CD4-positive, alpha-beta T cell (primary cell): ENCODE results near the gene DYRK1A. TPM values are rescaled to one million over a fixed set of nuclear protein-coding genes. Genes with fewer than 3 reads are reported as not detected.

Experiments
- ATAC-seq: fragments of 200-7000 bp; cut with Tn5 transposase; one replicate; pipeline ENCODE4 v1.10.0; 2022; ENCODE audit warnings: mild to moderate bottlenecking; ENCODE audit not compliant: poor library complexity
- CTCF ChIA-PET: fragments of 350-600 bp; sonication (Branson Sonifier 250); formaldehyde crosslinking; loops from one replicate; lab custom pipeline; 2021; ENCODE audit warnings: antibody characterized with exemption, inconsistent platforms; lab: Charles Lee
- POLR2A ChIA-PET: fragments of 350-600 bp; sonication (Branson Sonifier 250); formaldehyde crosslinking; loops from one replicate; lab custom pipeline; 2021; ENCODE audit warnings: antibody characterized with exemption, inconsistent platforms; lab: Charles Lee
- DNase-seq, 14 experiments: peaks; one replicate each; pipeline ENCODE4 v3.0.0-alpha.2; 2013 to 2020; ENCODE audit warnings: mixed read lengths in 2 of 14
- H3K27ac ChIP-seq, 2 donors: one replicate each; pipeline versions ENCODE4 v1.5.1 to v1.7.0; 2013; ENCODE audit warnings: low read length in 2 of 2, low read depth in 1 of 2, mild to moderate bottlenecking in 1 of 2
- H3K27me3 ChIP-seq, 2 experiments: 1 replicate in 1 of 2; 2 replicates in 1 of 2; pipeline versions ENCODE4 v1.6.1 to v1.7.0; 2013; ENCODE audit warnings: low read length in 2 of 2, control low read depth in 1 of 2, mild to moderate bottlenecking in 1 of 2, moderate library complexity in 1 of 2; ENCODE audit not compliant: insufficient read depth in 2 of 2, control insufficient read depth in 1 of 2
- H3K36me3 ChIP-seq: one replicate; pipeline ENCODE4 v1.6.1; 2013; ENCODE audit warnings: low read length, control low read depth; ENCODE audit not compliant: insufficient read depth
- H3K4me1 ChIP-seq: one replicate; pipeline ENCODE4 v1.6.1; 2013; ENCODE audit warnings: low read length, control low read depth; ENCODE audit not compliant: insufficient read depth
- H3K4me3 ChIP-seq: one replicate; pipeline ENCODE4 v1.5.1; 2013; ENCODE audit warnings: mild to moderate bottlenecking, low read length, moderate library complexity
- H3K9me3 ChIP-seq, 2 experiments: 1 replicate in 1 of 2; 2 replicates in 1 of 2; pipeline versions ENCODE4 v1.6.1 to v1.7.0; 2013; ENCODE audit warnings: low read length in 2 of 2, mild to moderate bottlenecking in 2 of 2, control low read depth in 1 of 2, moderate library complexity in 1 of 2; ENCODE audit not compliant: control insufficient read depth in 1 of 2, insufficient read depth in 1 of 2
- H3K27ac Mint-ChIP-seq: one replicate; pipeline ENCODE4 v1.8.0; 2020; ENCODE audit warnings: mixed read lengths
- H3K27me3 Mint-ChIP-seq: one replicate; pipeline ENCODE4 v1.8.0; 2021; ENCODE audit warnings: mixed read lengths
- H3K36me3 Mint-ChIP-seq: one replicate; pipeline ENCODE4 v1.8.0; 2021; ENCODE audit warnings: low read depth, mixed read lengths
- H3K4me1 Mint-ChIP-seq: one replicate; pipeline ENCODE4 v1.8.0; 2021; ENCODE audit warnings: low read depth, mixed read lengths
- H3K4me3 Mint-ChIP-seq: one replicate; pipeline ENCODE4 v1.8.0; 2020; ENCODE audit warnings: mild to moderate bottlenecking, mixed read lengths
- H3K9me3 Mint-ChIP-seq: one replicate; pipeline ENCODE4 v1.8.0; 2020; ENCODE audit warnings: mixed read lengths
- CTCF ChIP-seq: fragments of 200-600 bp; IDR thresholded peaks from one replicate; pipeline ENCODE4 v1.8.0; 2022; ENCODE audit warnings: antibody characterized with exemption, mild to moderate bottlenecking
- intact Hi-C, 2 experiments: fragments of 100-400 bp; cut with DNase I in 1 of 2; cut with micrococcal nuclease in 1 of 2; formaldehyde crosslinking; loops; one replicate each; pipeline versions ENCODE4 v1.15.1 to v1.9.0; 2023 to 2025; cut with DNase I, micrococcal nuclease
- total RNA-seq, 174 experiments: library from RNA in 2 of 174; stranded (reverse) in 2 of 174; gene quantifications; one replicate each; pipeline ENCODE4 v1.2.3 and lab custom pipeline; 2021 to 2026

The DYRK1A gene
- total RNA-seq, 2 experiments from 2014 or later: 135 to 145 TPM

- no peaks in the 10 kb centered on the region for H3K4me1 ChIP-seq
- no peak for DNase-seq
- no peaks in the 10 kb centered on the region for H3K9me3 ChIP-seq
- H3K36me3 Mint-ChIP-seq: no peaks in the 10 kb centered on the region
- H3K27ac ChIP-seq: no peak overlapping the region
- intact Hi-C loops: no loop called here
- ChIA-PET POLR2A (no interaction called here), CTCF (no interaction called here)
- no peak overlapping the region for H3K27ac Mint-ChIP-seq
- no peaks in the 10 kb centered on the region for H3K9me3 Mint-ChIP-seq
- no peaks in the 10 kb centered on the region for H3K4me1 Mint-ChIP-seq
- no peak overlapping the region for H3K4me3 ChIP-seq
- ATAC-seq: no peak
- H3K36me3 ChIP-seq: no peaks in the 10 kb centered on the region
- no peak overlapping the region for H3K4me3 Mint-ChIP-seq
- no peaks in the 10 kb centered on the region for H3K27me3 ChIP-seq
- no peaks in the 10 kb centered on the region for H3K27me3 Mint-ChIP-seq
- no peak for TF ChIP-seq CTCF
Measured at GRCh38 chr21:37339552-37339939, 27.0 kb upstream of the DYRK1A start.

GRCh38 chr21:37341254-37341960 is 25.2 kb upstream of the DYRK1A start:
- no peaks in the 10 kb centered on the region for H3K9me3 Mint-ChIP-seq
- ATAC-seq (no peak), DNase-seq (no peak)
- no peaks in the 10 kb centered on the region for H3K4me1 ChIP-seq
- H3K27ac Mint-ChIP-seq: no peak overlapping the region
- no peak for TF ChIP-seq CTCF
- H3K4me3 ChIP-seq: no peak overlapping the region
- no peaks in the 10 kb centered on the region for H3K36me3 Mint-ChIP-seq
- intact Hi-C loops: no loop called here
- CTCF ChIA-PET: no interaction called here
- no peak overlapping the region for H3K27ac ChIP-seq
- no peaks in the 10 kb centered on the region for H3K4me1 Mint-ChIP-seq
- H3K4me3 Mint-ChIP-seq: no peak overlapping the region
- no peaks in the 10 kb centered on the region for H3K27me3 Mint-ChIP-seq
- no peaks in the 10 kb centered on the region for H3K36me3 ChIP-seq
- POLR2A ChIA-PET: no interaction called here
- no peaks in the 10 kb centered on the region for H3K9me3 ChIP-seq
- no peaks in the 10 kb centered on the region for H3K27me3 ChIP-seq

- H3K4me3 ChIP-seq: no peak overlapping the region
- CTCF ChIA-PET: no interaction called here
- no peaks in the 10 kb centered on the region for H3K27me3 ChIP-seq
- DNase-seq (no peak), ATAC-seq (no peak)
- H3K36me3 Mint-ChIP-seq: no peaks in the 10 kb centered on the region
- H3K36me3 ChIP-seq: no peaks in the 10 kb centered on the region
- H3K27ac Mint-ChIP-seq: no peak overlapping the region
- H3K4me1 ChIP-seq: no peaks in the 10 kb centered on the region
- no peak overlapping the region for H3K27ac ChIP-seq
- H3K9me3 ChIP-seq: no peaks in the 10 kb centered on the region
- intact Hi-C loops: no loop called here
- H3K4me3 Mint-ChIP-seq: no peak overlapping the region
- TF ChIP-seq CTCF: no peak
- no peaks in the 10 kb centered on the region for H3K4me1 Mint-ChIP-seq
- H3K27me3 Mint-ChIP-seq: no peaks in the 10 kb centered on the region
- no peaks in the 10 kb centered on the region for H3K9me3 Mint-ChIP-seq
- POLR2A ChIA-PET: no interaction called here
Measured at GRCh38 chr21:37342046-37342632, 24.4 kb upstream of the DYRK1A start.
